HG03108 (cell line): Measurements from ENCODE around the gene TRMT112.

Source experiments
- ATAC-seq: cut with Tn5 transposase; IDR thresholded peaks from one replicate; pipeline ENCODE4 v1.9.1; 2021; ENCODE audit warnings: moderate library complexity; ENCODE audit not compliant: unreplicated experiment

TRMT112 gene

GRCh38 chr11:64317325-64317960 lies at the start of gene TRMT112:
TRMT112 (minus strand) TSS chr11:64317559; CDS start chr11:64317526, 33 bp downstream.
- ATAC-seq, result peak; percentile 55

GRCh38 chr11:64366751-64367150 lies 49.4 kb upstream of the TRMT112 start:
- no peak for ATAC-seq

- no peak for ATAC-seq
Observed at GRCh38 chr11:64364911-64365310, 47.6 kb upstream of the TRMT112 start.

GRCh38 chr11:64364435-64364834 lies 47.1 kb upstream of the TRMT112 start:
- no peak for ATAC-seq

- ATAC-seq, result no peak
Observed at GRCh38 chr11:64362339-64362738, 45.0 kb upstream of the TRMT112 start.

- no peak for ATAC-seq
Observed at GRCh38 chr11:64361659-64362058, 44.3 kb upstream of the TRMT112 start.

- ATAC-seq, result no peak
Observed at GRCh38 chr11:64360448-64360921, 43.1 kb upstream of the TRMT112 start.

GRCh38 chr11:64359712-64360445 lies 42.5 kb upstream of the TRMT112 start:
- no peak for ATAC-seq

- peak; percentile 52 for ATAC-seq
Observed at GRCh38 chr11:64358907-64359711, 41.8 kb upstream of the TRMT112 start, which contains the start of gene RPS6KA4. RPS6KA4 (plus strand) TSS chr11:64359162; CDS start chr11:64359236, 74 bp downstream.

GRCh38 chr11:64358536-64358906 lies 41.2 kb upstream of the TRMT112 start:
- ATAC-seq, result no peak

GRCh38 chr11:64357904-64358535 lies 40.7 kb upstream of the TRMT112 start:
- ATAC-seq, result no peak

- no peak for ATAC-seq
Observed at GRCh38 chr11:64357446-64357845, 40.1 kb upstream of the TRMT112 start.

- ATAC-seq, result no peak
Observed at GRCh38 chr11:64356498-64357411, 39.4 kb upstream of the TRMT112 start.

- ATAC-seq, result peak; percentile 42
Observed at GRCh38 chr11:64355078-64355940, 38.0 kb upstream of the TRMT112 start.

GRCh38 chr11:64353715-64354506 lies 36.6 kb upstream of the TRMT112 start:
- no peak for ATAC-seq

- no peak for ATAC-seq
Observed at GRCh38 chr11:64352995-64353714, 35.8 kb upstream of the TRMT112 start.
